NOMO-1 (cell line): ENCODE data around the gene FRAS1.
"Not testable (repeated sequence)": the region's sequence is repeated elsewhere in the genome, so short reads cannot be mapped to it uniquely, and the experiment has no call there.

Experiments
- DNase-seq, 2 experiments: peaks; one replicate each; lab custom pipeline; 2025; ENCODE audit not compliant: unreplicated experiment in 2 of 2; lab: John Stamatoyannopoulos, UW

The FRAS1 gene

GRCh38 chr4:78417603-78418002 lies 360.5 kb downstream of the FRAS1 start:
- no peak for DNase-seq

DNA sequence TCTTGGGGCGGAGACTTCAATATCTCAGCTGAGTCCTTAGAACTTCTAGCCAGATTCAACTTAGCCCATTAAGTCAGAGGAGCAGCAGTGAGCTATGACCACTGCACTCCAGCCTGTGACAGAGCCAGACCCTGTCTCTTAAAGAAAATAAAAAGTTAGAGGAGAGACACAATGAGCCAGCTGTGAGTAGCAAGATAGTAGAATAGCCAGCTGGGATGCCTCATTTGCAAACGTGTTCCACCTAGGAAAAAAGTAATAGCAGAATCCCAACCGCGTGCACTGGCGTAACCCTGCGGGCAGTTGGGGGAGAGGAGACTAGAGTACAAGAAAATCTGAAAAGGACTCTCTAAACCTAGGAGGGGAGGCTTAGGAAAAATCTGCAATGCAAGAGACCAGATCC lies 361.3 kb downstream of the FRAS1 start:
- DNase-seq, result no peak

GRCh38 chr4:78423790-78424189 lies 366.7 kb downstream of the FRAS1 start:
- no peak for DNase-seq

GRCh38 chr4:78424461-78424860 lies 367.3 kb downstream of the FRAS1 start:
- no peak for DNase-seq

- DNase-seq, result no peak
Observed at GRCh38 chr4:78426972-78427371, 369.8 kb downstream of the FRAS1 start.

- no peak for DNase-seq
Observed at GRCh38 chr4:78428996-78429395, 371.9 kb downstream of the FRAS1 start.

- no peak for DNase-seq
Observed at GRCh38 chr4:78432896-78433295, 375.8 kb downstream of the FRAS1 start.

GRCh38 chr4:78437608-78438088 lies 380.5 kb downstream of the FRAS1 start:
- no peak for DNase-seq

GRCh38 chr4:78439328-78439727 lies 382.2 kb downstream of the FRAS1 start:
- DNase-seq, result no peak

DNA sequence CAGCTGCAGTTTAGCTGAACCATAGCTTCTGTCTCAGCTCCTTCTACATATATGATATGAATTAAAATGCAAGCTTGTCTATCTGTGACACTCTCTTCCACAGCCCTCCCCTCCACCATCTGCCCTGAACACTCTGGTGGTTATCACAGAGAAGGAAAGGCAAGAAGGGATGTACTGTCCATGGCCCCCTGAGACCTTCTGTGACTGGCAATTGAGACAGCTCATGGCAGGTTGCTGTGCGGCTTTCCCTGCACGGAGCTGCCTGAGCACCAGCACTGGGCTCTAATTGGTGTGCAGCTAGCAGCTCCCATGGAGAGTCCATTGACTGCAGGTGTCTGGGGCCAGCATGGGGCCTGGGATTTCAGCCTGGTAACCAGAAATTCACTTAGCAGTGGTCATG lies 384.6 kb downstream of the FRAS1 start:
- DNase-seq, result no peak

GRCh38 chr4:78446619-78447018 lies 389.5 kb downstream of the FRAS1 start:
- no peak for DNase-seq

GRCh38 chr4:78451407-78451806 lies 394.3 kb downstream of the FRAS1 start:
- no peak for DNase-seq

- DNase-seq, result no peak
Observed at GRCh38 chr4:78454016-78454415, 396.9 kb downstream of the FRAS1 start.

DNA sequence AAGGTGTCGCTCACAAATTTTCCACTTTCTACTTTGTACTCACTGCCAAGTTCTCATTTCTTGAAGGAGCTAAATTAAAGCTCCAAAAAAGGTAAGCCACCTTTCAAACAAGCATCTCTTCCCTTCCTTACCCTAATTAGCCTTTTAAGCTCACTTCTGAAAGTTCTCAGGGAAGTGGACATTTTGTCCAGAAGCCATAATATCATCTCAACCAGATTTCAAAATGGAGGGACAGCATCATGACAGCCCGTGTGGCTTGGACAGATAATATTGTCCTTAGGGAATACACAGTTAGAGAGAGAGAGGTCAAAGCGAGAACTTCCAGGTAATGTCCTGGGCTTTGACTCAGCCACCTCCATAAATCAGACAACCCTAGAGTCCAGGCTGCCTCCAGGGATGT lies 400.6 kb downstream of the FRAS1 start:
- DNase-seq, result no peak

- DNase-seq, result no peak
Observed at GRCh38 chr4:78459327-78459726, 402.2 kb downstream of the FRAS1 start.

DNA sequence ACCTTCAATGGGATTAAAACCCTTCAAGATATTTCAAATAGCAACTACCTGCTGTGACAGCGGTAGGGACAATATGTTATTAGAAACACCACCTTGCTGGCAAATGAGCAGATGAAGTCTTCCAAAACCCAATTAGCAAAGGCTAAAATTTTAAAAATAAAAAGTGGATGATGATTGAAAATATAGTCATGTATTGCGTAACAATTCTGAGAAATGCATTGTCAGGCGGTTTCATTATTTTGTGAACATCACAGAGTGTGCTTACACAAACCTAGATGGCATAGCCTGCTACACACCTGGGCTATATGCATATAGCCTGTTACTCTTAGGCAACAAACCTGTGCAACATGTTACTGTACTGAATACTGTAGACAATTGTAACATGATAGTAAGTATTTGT lies 403.2 kb downstream of the FRAS1 start:
- DNase-seq, result no peak

DNA sequence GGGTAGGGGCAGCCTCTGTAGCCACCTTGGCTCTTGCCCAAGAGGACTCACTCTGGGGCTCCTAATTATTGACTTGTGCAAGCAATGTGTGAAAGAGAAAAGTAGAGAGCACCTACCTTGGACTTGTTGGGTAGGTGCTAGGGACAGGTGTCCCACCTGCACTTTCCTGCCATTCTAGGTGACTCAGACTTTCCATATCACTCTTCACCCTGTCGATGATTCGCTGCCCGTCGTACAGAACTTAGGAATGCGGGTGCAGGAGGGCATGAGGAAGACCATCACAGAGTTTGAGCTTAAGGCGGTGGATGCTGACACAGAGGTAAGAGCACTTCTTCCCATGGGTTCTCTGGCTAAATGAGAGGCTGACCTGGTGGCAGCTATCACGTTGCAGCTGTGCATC lies 407.1 kb downstream of the FRAS1 start:
- DNase-seq, result no peak

DNA sequence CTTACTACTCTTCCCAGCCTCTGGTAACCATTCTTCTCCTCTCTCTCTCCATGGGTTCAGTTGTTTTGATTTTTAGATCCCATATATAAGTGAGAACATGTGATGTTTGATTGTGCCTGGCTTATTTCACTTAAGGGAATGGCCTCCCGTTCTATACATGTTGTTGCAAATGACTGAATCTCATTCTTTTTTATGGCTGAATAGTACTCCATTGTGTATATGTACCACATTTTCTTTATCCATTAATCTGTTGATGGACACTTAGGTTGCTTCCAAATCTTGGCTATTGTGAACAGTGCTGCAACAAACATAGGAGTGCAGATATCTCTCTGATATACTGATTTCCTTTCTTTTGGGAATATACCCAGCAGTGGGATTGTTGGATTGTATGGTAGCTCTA lies 410.1 kb downstream of the FRAS1 start:
- not testable (repeated sequence) for DNase-seq

GRCh38 chr4:78468272-78468671 lies 411.1 kb downstream of the FRAS1 start:
- no peak for DNase-seq

- no peak for DNase-seq
Observed at GRCh38 chr4:78476108-78476704, 419.1 kb downstream of the FRAS1 start.

DNA sequence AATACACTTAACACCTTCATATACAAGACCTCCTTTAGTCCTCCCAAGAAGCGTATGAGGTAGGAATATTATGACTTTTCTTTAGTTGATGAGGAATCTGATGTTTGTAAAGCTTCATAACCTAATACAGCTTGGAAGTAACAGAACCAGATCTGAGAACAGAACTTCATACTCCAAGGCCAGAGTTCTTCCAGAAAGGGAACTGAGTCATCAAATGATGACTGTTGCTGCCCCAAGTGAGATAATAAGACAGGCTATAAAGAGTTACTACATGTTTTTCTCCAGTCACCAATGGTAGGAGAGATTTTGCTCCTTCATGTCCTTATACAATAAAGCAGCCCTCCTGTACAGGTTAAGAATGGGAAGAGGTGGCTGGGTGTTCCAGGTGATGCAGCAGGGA lies 420.2 kb downstream of the FRAS1 start:
- no peak for DNase-seq

DNA sequence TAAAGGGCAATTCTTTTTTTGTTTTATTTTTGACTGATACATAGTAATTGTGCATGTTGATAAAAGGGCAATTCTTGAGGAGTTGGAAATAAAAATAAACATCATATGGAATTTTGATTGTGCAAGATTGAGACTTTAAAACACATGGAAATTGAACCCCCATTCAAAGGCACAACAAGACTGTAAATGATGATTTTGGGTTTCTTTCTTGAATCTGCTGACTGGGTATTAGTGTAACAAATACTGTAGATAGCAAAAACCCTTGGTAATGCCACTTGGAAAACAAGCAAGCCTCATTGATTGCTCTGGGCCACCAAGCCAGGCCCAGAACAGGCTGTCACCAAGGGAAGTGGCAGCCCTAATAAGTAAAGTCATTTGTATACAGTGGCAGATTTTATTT lies 421.4 kb downstream of the FRAS1 start:
- no peak for DNase-seq

DNA sequence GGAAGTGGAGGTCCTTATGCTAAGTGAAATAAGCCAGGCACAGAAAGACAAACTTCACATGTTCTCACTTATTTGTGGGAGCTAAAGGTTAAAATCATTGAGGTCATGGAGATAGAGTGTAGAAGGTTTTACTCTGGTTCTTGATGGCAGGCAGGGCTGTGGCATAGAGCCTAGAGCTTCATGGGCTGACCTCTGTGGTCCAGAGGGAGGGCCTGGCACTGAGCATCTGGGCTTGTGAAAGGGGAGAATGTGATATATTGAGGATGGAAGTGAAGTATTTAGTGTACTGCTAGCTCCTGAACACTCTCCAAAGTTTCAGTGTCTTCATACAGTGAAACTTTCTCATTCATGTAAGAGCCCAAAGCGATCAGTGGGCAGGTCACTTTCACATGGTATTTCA lies 423.2 kb downstream of the FRAS1 start:
- DNase-seq, result no peak
